Measurements from ENCODE around the gene EPHA5. TPM values are rescaled to one million over a fixed set of nuclear protein-coding genes. Genes with fewer than 3 reads are reported as not detected.

The EPHA5 gene
- total RNA-seq, 1 experiment from 2014 or later, result 0.11 TPM

- Mint-ChIP-seq H3K4me3 (ENCODE audit: unreplicated experiment) (no peak overlapping the region), H3K27me3 (ENCODE audit: insufficient read depth, unreplicated experiment) (peaks cover 3% of the 10 kb centered on the region), H3K4me1 (ENCODE audit: low read depth, unreplicated experiment) (no peaks in the 10 kb centered on the region), H3K36me3 (ENCODE audit: insufficient read depth, unreplicated experiment) (no peaks in the 10 kb centered on the region), H3K27ac (ENCODE audit: unreplicated experiment) (no peak overlapping the region), H3K9me3 (ENCODE audit: unreplicated experiment) (no peaks in the 10 kb centered on the region)
- no peaks in the 10 kb centered on the region for H3K9me3 ChIP-seq
- no peaks in the 10 kb centered on the region for H3K27me3 ChIP-seq (replicated peaks; ENCODE audit: control insufficient read depth, insufficient read depth, low read length)
- TF ChIP-seq, protein P1, sequence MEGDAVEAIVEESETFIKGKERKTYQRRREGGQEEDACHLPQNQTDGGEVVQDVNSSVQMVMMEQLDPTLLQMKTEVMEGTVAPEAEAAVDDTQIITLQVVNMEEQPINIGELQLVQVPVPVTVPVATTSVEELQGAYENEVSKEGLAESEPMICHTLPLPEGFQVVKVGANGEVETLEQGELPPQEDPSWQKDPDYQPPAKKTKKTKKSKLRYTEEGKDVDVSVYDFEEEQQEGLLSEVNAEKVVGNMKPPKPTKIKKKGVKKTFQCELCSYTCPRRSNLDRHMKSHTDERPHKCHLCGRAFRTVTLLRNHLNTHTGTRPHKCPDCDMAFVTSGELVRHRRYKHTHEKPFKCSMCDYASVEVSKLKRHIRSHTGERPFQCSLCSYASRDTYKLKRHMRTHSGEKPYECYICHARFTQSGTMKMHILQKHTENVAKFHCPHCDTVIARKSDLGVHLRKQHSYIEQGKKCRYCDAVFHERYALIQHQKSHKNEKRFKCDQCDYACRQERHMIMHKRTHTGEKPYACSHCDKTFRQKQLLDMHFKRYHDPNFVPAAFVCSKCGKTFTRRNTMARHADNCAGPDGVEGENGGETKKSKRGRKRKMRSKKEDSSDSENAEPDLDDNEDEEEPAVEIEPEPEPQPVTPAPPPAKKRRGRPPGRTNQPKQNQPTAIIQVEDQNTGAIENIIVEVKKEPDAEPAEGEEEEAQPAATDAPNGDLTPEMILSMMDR (IDR thresholded peaks at IDR 0.05; ENCODE audit: insufficient read depth in 1 of 2, low read depth in 1 of 2, low read length in 1 of 2, severe bottlenecking in 1 of 2, unreplicated experiment in 1 of 2), result no peak
- no TSS peak for BruUV-seq (replicated peaks)
- intact Hi-C loops (cut with micrococcal nuclease; ENCODE audit: unreplicated experiment), result no loop called here
- H3K36me3 ChIP-seq (ENCODE audit: control insufficient read depth, insufficient read depth, low read length), result no peaks in the 10 kb centered on the region
- H3K4me3 ChIP-seq (ENCODE audit: low read depth, low read length), result no peak overlapping the region
- no peak for DNase-seq
- POLR2A ChIA-PET, result no interaction called here
- no peaks in the 10 kb centered on the region for H3K4me1 ChIP-seq
- CTCF ChIA-PET, result no interaction called here
Measured at GRCh38 chr4:65656008-65656407, 14.3 kb downstream of the EPHA5 start.

DNA sequence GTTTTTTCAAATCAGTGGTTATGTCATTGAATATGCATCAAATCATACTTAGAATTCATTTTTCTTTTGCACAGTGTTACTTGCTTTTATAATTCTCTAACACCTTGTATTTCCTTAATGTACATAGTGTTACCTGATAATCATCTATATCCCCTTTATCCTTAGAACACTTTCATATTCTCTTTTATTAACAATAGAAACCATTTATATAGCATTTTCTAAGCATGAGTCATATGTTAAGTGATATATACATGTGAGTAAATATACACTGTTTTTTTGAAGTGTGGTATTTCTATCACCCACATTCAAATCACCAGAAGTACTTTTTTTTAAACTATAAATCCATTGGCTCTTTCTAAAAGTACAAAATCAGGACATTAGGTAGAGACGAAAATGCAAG is 15.3 kb downstream of the EPHA5 start:
- ChIA-PET CTCF (no interaction called here), POLR2A (no interaction called here)
- intact Hi-C loops (cut with micrococcal nuclease; ENCODE audit: unreplicated experiment), result no loop called here

GRCh38 chr4:65653740-65654361 is 16.4 kb downstream of the EPHA5 start:
- H3K27me3 ChIP-seq (replicated peaks; ENCODE audit: control insufficient read depth, insufficient read depth, low read length), result no peaks in the 10 kb centered on the region
- H3K4me1 Mint-ChIP-seq (ENCODE audit: low read depth, unreplicated experiment), result peaks cover 6% of the 10 kb centered on the region
- no TSS peak for BruUV-seq (replicated peaks)
- CTCF ChIA-PET, result no interaction called here
- no peak overlapping the region for H3K27ac Mint-ChIP-seq (ENCODE audit: unreplicated experiment)
- H3K27me3 Mint-ChIP-seq (ENCODE audit: insufficient read depth, unreplicated experiment), result peaks cover 3% of the 10 kb centered on the region
- H3K36me3 Mint-ChIP-seq (ENCODE audit: insufficient read depth, unreplicated experiment), result no peaks in the 10 kb centered on the region
- intact Hi-C loops (cut with micrococcal nuclease; ENCODE audit: unreplicated experiment), result no loop called here
- TF ChIP-seq, protein P1 (IDR thresholded peaks at IDR 0.05; ENCODE audit: insufficient read depth in 1 of 2, low read depth in 1 of 2, low read length in 1 of 2, severe bottlenecking in 1 of 2, unreplicated experiment in 1 of 2), result no peak
- POLR2A ChIA-PET, result no interaction called here
- no peaks in the 10 kb centered on the region for H3K36me3 ChIP-seq (ENCODE audit: control insufficient read depth, insufficient read depth, low read length)
- no peak overlapping the region for H3K4me3 Mint-ChIP-seq (ENCODE audit: unreplicated experiment)
- no peaks in the 10 kb centered on the region for H3K9me3 Mint-ChIP-seq (ENCODE audit: unreplicated experiment)
- H3K4me1 ChIP-seq, result no peaks in the 10 kb centered on the region
- no peak overlapping the region for H3K4me3 ChIP-seq (ENCODE audit: low read depth, low read length)
- H3K9me3 ChIP-seq, result no peaks in the 10 kb centered on the region
- no peak for DNase-seq

More for the DNA sequence above, 15.3 kb downstream of the EPHA5 start:
- Mint-ChIP-seq H3K9me3 (ENCODE audit: unreplicated experiment) (no peaks in the 10 kb centered on the region), H3K27me3 (ENCODE audit: insufficient read depth, unreplicated experiment) (peaks cover 3% of the 10 kb centered on the region), H3K4me3 (ENCODE audit: unreplicated experiment) (no peak overlapping the region), H3K27ac (ENCODE audit: unreplicated experiment) (no peak overlapping the region), H3K4me1 (ENCODE audit: low read depth, unreplicated experiment) (peaks cover 6% of the 10 kb centered on the region), H3K36me3 (ENCODE audit: insufficient read depth, unreplicated experiment) (no peaks in the 10 kb centered on the region)
- Histone ChIP-seq H3K27me3 (replicated peaks; ENCODE audit: control insufficient read depth, insufficient read depth, low read length) (no peaks in the 10 kb centered on the region), H3K9me3 (no peaks in the 10 kb centered on the region), H3K4me3 (ENCODE audit: low read depth, low read length) (no peak overlapping the region), H3K36me3 (ENCODE audit: control insufficient read depth, insufficient read depth, low read length) (no peaks in the 10 kb centered on the region), H3K4me1 (no peaks in the 10 kb centered on the region)
- BruUV-seq (replicated peaks), result no TSS peak
- TF ChIP-seq, protein P1 (IDR thresholded peaks at IDR 0.05; ENCODE audit: insufficient read depth in 1 of 2, low read depth in 1 of 2, low read length in 1 of 2, severe bottlenecking in 1 of 2, unreplicated experiment in 1 of 2), result no peak
- no peak for DNase-seq
